Measurements from ENCODE around the gene CLEC18B.
"Not testable (repeated sequence)": the region's sequence is repeated elsewhere in the genome, so short reads cannot be mapped to it uniquely, and the experiment has no call there.

DNA sequence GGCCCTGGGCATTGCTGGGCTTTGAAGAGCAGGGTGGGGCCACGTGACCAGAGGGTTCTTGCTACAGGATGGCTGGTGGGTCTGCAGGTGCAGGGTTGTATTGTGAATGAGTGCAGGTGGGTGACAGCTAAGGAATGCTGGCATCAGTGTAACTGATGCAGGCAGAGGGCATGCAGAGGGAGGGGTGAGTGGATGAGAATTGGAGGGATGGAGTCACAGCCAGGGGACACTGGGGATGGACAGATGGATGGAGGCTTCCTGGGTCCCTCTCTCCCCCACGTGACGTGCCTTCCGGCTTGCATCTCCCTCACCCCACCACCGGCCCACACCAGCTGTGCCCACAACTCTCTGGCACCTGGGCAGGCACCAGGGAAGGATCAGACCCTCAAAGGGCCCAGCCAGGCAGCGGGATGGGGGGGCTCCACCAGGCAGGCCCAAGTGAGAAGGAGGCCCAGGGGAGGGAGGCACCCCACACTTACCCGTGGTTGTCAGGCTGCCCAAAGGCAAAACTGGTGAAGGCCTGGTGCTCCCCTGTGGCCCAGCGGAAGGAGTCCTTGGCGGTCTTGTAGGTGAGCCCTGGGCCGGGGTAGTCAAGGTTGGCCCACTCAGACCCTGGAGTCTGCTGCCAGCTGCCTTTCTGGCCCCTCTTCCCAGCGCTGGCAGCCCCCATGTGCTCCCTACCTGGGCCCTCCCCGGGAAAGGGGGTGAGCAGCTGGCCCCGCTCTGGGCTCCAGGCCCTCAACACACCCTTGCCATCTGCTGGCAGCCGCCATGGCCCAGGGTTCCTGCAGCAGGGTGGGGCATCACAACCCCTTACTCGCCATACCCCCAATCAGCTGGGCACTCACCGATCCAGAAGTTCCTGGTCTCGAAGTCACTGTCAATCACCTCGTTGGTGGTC lies 11.0 kb downstream of the CLEC18B start:
- TF ChIP-seq, protein P1, sequence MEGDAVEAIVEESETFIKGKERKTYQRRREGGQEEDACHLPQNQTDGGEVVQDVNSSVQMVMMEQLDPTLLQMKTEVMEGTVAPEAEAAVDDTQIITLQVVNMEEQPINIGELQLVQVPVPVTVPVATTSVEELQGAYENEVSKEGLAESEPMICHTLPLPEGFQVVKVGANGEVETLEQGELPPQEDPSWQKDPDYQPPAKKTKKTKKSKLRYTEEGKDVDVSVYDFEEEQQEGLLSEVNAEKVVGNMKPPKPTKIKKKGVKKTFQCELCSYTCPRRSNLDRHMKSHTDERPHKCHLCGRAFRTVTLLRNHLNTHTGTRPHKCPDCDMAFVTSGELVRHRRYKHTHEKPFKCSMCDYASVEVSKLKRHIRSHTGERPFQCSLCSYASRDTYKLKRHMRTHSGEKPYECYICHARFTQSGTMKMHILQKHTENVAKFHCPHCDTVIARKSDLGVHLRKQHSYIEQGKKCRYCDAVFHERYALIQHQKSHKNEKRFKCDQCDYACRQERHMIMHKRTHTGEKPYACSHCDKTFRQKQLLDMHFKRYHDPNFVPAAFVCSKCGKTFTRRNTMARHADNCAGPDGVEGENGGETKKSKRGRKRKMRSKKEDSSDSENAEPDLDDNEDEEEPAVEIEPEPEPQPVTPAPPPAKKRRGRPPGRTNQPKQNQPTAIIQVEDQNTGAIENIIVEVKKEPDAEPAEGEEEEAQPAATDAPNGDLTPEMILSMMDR (IDR thresholded peaks at IDR 0.05) = not testable (repeated sequence)
- TF ChIP-seq POLR2A (IDR thresholded peaks at IDR 0.05) = not testable (repeated sequence)
